ENCODE results near the gene CFAP43. TPM values are rescaled to one million over a fixed set of nuclear protein-coding genes. Genes with fewer than 3 reads are reported as not detected.

Gene CFAP43
- total and polyA plus RNA-seq, 12 donors = 0.28 to 4.2 (median 1.3) TPM

DNA sequence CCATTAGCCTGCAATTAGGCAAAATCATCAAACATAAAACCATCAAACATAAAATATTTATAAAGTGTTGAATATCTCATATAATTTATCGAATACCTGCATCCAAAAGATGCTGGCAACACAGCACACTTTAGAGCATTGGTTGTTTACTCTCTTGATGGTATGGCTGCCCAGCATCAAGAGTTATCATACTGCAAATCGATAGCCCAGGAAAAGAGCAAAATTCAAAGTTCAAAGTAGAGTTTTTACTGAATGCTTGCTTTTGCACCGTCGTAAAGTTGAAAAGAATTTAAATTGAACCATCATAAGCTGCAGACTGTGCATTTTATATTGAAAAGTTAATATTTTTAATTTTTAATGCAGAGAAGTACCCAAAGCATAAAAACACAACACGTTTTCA is 32.6 kb upstream of the CFAP43 start:
- intact Hi-C loops (cut with DNase I) = no loop called here
- Histone ChIP-seq H3K27ac (no peak overlapping the region), H3K9me3 (replicated peaks in 1 of 3) (no peaks in the 10 kb centered on the region), H3K36me3 (replicated peaks in 1 of 2) (peaks cover 0 to 76% of the 10 kb centered on the region in 2 donors), H3K27me3 (no peaks in the 10 kb centered on the region), H3K4me1 (replicated peaks in 1 of 2) (peaks cover 33 to 55% of the 10 kb centered on the region in 2 donors), H3K4me3 (no peak overlapping the region)
- WGBS, 4 donors = 91 to 96% (median 94%) methylated on average over 5 of the region's 5 CpGs
- DNase-seq = no peak
- TF ChIP-seq POLR2A (IDR thresholded peaks at IDR 0.05) = no peak
- TF ChIP-seq, protein P1, sequence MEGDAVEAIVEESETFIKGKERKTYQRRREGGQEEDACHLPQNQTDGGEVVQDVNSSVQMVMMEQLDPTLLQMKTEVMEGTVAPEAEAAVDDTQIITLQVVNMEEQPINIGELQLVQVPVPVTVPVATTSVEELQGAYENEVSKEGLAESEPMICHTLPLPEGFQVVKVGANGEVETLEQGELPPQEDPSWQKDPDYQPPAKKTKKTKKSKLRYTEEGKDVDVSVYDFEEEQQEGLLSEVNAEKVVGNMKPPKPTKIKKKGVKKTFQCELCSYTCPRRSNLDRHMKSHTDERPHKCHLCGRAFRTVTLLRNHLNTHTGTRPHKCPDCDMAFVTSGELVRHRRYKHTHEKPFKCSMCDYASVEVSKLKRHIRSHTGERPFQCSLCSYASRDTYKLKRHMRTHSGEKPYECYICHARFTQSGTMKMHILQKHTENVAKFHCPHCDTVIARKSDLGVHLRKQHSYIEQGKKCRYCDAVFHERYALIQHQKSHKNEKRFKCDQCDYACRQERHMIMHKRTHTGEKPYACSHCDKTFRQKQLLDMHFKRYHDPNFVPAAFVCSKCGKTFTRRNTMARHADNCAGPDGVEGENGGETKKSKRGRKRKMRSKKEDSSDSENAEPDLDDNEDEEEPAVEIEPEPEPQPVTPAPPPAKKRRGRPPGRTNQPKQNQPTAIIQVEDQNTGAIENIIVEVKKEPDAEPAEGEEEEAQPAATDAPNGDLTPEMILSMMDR (IDR thresholded peaks at IDR 0.05) = no peak

DNA sequence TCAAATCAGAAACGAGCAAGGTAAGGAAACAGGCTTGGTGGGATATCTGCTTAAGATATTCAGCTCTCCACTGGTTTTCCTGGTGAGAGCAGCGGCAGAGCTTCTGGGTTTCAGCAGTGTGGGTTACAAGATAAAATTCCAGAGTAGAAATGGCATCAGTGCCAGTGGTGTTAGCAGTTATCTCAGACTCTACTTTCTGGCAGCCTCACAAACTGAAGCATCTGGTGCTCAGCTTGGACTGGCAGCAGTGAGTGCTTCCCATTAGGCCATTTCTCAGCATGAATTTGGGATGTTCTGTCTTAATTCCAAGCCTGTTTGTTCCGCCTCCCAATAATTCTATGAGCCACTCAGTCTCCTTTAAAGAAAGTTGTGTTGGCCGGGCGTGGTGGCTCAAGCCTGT is 29.9 kb upstream of the CFAP43 start:
- no peak for DNase-seq
- H3K4me1 ChIP-seq (replicated peaks in 1 of 2) = peaks cover 26 to 65% of the 10 kb centered on the region in 2 donors
- 87 to 91% (median 88%) methylated on average over 5 of the region's 5 CpGs for WGBS, 4 donors
- H3K36me3 ChIP-seq (replicated peaks in 1 of 2) = peaks cover 0 to 92% of the 10 kb centered on the region in 2 donors
- H3K27me3 ChIP-seq = no peaks in the 10 kb centered on the region
- intact Hi-C loops (cut with DNase I) = no loop called here
- no peak overlapping the region for H3K27ac ChIP-seq
- no peak overlapping the region for H3K4me3 ChIP-seq
- TF ChIP-seq, protein P1 (IDR thresholded peaks at IDR 0.05) = no peak
- TF ChIP-seq POLR2A (IDR thresholded peaks at IDR 0.05) = no peak
- H3K9me3 ChIP-seq (replicated peaks in 1 of 3) = no peaks in the 10 kb centered on the region

DNA sequence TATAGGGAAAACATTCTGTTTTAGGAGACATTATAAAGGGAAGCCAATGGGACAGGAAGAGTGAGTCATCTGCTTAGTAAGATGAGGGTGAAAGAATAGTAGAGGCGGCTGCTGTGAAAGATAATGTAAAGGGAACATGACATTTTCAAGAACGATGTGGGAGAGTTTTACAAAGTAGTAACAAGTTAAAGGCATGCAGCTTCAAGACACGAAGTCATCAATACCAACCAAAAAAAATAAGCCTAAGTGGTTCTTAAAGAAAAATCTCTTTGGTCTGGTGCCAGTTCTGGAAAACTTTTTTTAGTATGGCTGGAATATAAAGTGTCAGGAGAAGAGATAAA is 28.6 kb upstream of the CFAP43 start:
- Histone ChIP-seq H3K27ac (peak overlapping the region in 2 of 5 donors; percentile 34 to 56), H3K4me3 (no peak overlapping the region), H3K36me3 (replicated peaks in 1 of 2) (peaks cover 0 to 79% of the 10 kb centered on the region in 2 donors), H3K9me3 (replicated peaks in 1 of 3) (no peaks in the 10 kb centered on the region), H3K27me3 (no peaks in the 10 kb centered on the region), H3K4me1 (replicated peaks in 1 of 2) (peaks cover 39 to 75% of the 10 kb centered on the region in 2 donors)
- intact Hi-C loops (cut with DNase I) = no loop called here
- TF ChIP-seq, protein P1 (IDR thresholded peaks at IDR 0.05) = no peak
- no peak for TF ChIP-seq POLR2A (IDR thresholded peaks at IDR 0.05)
- 15 to 20% (median 16%) methylated on average over 3 of the region's 3 CpGs for WGBS, 4 donors
- DNase-seq = no peak

DNA sequence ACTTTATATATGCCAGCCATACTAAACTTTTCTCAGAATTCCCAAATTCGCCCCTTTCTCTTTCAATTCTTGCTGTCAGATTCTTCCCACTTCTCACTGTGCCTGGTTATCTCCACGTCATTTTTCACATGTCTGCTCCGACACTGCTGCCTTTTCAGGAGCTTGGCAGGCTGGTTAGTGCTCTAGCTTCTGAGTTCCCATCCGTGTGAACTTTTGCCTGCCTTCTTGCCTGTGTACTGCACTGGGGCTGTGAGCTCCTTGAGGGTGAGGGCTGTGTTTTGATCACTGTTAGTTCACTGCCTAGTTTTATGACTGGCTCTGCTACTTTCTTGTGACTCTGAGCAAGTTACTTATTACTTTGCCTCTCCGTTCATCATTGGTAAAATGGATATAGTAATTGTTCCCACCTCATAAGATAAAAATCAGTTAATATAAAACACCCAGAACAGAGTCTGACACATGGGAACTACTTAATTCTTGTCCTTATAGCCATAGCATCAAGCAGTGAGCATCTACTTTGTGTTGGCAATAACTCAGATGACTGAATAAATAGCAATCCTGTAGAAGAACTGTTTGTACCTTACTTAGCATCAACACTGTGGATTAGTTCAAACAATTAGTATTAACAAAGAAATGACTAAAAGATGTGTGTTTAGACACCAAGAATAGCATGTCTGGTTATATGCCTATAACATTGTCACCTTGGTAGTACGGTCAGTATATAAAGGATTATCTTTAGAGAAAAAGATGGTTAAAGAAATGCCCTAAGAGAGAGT is 28.0 kb upstream of the CFAP43 start:
- H3K4me3 ChIP-seq = no peak overlapping the region
- no peaks in the 10 kb centered on the region for H3K9me3 ChIP-seq (replicated peaks in 1 of 3)
- DNase-seq = no peak
- intact Hi-C loops (cut with DNase I) = no loop called here
- H3K4me1 ChIP-seq (replicated peaks in 1 of 2) = peaks cover 35 to 70% of the 10 kb centered on the region in 2 donors
- 65 to 84% (median 74%) methylated on average over 6 of the region's 6 CpGs for WGBS, 4 donors
- peaks cover 0 to 74% of the 10 kb centered on the region in 2 donors for H3K36me3 ChIP-seq (replicated peaks in 1 of 2)
- H3K27me3 ChIP-seq = no peaks in the 10 kb centered on the region
- TF ChIP-seq, protein P1 (IDR thresholded peaks at IDR 0.05) = no peak
- no peak for TF ChIP-seq POLR2A (IDR thresholded peaks at IDR 0.05)
- H3K27ac ChIP-seq = peak overlapping the region in 3 of 5 donors; percentile 12 to 56 (median 34)

Measured in adrenal gland (tissue), 12 donors.